ENCODE data around the gene ENTHD1. TPM values are rescaled to one million over a fixed set of nuclear protein-coding genes. Genes with fewer than 3 reads are reported as not detected.

Gene ENTHD1, protein sequence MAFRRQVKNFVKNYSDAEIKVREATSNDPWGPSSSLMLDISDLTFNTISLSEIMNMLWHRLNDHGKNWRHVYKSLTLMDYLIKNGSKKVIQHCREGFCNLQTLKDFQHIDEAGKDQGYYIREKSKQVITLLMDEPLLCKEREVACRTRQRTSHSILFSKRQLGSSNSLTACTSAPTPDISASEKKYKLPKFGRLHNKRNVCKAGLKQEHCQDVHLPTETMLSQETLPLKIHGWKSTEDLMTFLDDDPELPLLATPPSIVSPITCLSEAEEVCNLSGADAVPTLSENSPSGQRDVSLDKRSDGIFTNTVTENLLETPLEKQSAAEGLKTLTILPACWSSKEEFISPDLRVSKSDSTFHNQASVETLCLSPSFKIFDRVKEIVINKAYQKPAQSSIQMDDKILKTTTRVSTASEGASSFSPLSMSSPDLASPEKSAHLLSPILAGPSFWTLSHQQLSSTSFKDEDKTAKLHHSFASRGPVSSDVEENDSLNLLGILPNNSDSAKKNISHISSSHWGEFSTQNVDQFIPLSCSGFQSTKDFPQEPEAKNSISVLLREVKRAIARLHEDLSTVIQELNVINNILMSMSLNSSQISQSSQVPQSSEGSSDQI
- 41.5 and 41.9 TPM in 2 replicates for total RNA-seq (2014; rRNA removed; shearing (Covaris generic))
- 7.3 and 11.0 TPM in 2 replicates for polyA plus RNA-seq (2015; cell fraction: cytosol; rRNA removed)
- polyA plus RNA-seq (2015; cell fraction: nucleus; rRNA removed), result 7.2 and 9.1 TPM in 2 replicates

DNA sequence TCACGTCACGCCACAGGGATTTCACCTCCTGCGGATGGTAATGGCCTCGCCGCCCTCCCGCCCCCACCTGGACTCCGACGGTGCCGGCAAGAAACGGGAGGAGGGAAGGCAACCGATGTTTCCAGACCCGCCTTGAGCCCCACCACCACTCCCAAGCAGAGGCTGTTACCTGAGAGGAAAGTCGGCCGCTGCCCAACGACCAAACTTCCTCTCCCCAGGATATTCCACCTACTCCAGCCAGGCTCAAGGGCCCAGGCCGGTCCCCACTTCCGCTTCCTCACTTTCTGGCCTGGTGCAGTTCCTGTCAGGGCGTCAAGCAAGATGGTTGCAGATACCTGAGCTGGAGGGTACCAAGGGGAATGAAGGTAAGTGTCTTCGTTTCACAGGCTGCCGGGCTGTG lies at the start of gene ENTHD1:
Gene ENTHD1 (minus strand): TSS at position 235 of the 400 bp plus-strand sequence. CDS start 6,012 bp downstream, outside the sequence.
- in situ Hi-C loops (cut with HindIII; ENCODE audit: low pct_unique_long_range_greater_than_20kb, low sequenced_read_pairs), result no loop called here
- no peak for DNase-seq (ENCODE audit: low read depth, low spot score)

DNA sequence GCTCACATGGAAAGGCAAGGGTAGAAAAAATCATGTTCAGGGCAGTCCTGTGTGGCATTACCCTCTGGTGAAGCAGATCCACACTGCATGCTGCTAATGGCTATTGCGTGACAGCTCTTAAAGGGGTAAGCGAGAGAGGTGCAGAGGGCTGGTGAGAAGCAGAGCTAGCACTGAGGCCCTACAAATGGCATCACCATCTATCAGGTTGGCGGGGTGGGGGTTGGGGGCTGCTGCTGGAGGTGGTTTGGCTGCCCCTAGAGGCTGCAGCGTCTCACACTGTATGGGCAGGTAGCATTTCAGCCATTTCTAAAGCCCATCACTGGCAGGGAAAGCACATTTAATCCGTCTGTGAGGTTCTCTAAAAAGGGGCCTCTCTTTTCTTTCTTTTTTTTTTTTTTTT lies 49.8 kb upstream of the ENTHD1 start:
- peak; percentile 30 for DNase-seq (ENCODE audit: low read depth, low spot score)
- in situ Hi-C loops (cut with HindIII; ENCODE audit: low pct_unique_long_range_greater_than_20kb, low sequenced_read_pairs), result no loop called here

DNA sequence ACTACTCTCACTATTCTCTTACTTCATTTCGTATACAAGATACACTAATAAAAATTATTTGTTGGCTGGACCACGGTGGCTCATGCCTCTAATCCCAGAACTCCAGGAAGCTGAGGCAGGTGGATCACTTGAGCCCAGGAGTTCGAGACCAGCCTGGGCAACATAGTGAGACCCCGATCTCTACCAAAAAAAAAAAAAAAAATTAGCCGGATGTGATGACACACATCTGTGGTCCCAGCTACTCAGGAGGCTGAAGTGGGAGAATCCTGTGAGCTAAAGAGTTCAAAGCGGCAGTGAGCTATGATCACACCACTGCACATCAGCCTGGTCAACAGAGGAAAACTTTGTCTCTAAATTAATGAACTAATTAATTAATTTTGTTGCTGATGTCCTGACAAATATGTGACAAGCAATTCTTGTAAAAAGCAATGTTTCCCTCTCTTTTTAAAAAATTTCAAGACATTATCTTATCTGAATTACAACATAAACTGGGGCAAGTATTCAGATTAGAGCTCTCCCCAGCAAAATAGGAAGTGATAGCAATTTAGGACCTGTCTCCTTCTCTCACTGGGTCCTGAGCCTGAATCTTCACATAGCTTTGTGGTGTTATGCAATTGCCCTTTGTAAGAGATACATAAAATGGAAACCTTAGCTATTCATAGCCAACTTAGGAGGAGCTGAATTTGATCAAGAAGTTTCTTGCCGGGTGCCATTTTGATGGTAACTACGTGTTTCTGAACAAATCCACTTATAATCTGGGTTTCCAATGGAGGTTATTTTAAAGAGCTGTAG lies 49.1 kb upstream of the ENTHD1 start:
- DNase-seq (ENCODE audit: low read depth, low spot score), result no peak

GRCh38 chr22:39941601-39942000 lies 48.0 kb upstream of the ENTHD1 start:
- no peak for DNase-seq (ENCODE audit: low read depth, low spot score)
- in situ Hi-C loops (cut with HindIII; ENCODE audit: low pct_unique_long_range_greater_than_20kb, low sequenced_read_pairs), result no loop called here

More for the DNA sequence above, 49.1 kb upstream of the ENTHD1 start:
- in situ Hi-C loops (cut with HindIII; ENCODE audit: low pct_unique_long_range_greater_than_20kb, low sequenced_read_pairs), result no loop called here

DNA sequence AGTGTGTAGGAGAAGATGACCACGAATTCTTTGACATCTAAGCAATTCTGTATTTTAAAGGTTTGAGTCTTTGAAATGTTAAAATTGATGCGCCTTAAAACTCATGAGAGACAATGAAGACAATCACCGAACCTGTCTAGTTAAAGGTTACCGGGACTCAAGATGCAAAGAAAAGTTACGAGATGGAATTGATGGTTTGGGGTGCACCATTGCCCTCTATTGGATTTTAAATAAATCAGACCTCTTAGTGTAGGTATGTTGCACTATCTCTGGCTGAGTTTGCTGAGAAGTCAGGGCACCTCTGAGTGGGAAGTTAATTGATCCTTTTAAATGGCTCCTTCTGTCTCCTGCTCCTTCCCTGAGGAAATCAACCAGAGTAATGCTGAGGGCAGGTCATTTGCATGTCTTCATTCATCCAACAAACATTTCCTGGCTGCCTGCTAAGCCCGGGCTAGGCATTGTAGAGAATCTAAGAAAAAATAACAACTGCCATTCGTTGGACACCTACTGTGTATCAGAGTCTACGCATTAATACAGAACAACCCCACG lies 47.3 kb upstream of the ENTHD1 start:
- no peak for DNase-seq (ENCODE audit: low read depth, low spot score)

GRCh38 chr22:39939830-39940229 lies 46.3 kb upstream of the ENTHD1 start:
- in situ Hi-C loops (cut with HindIII; ENCODE audit: low pct_unique_long_range_greater_than_20kb, low sequenced_read_pairs), result no loop called here
- DNase-seq (ENCODE audit: low read depth, low spot score), result no peak

More for the DNA sequence above, 47.3 kb upstream of the ENTHD1 start:
- in situ Hi-C loops (cut with HindIII; ENCODE audit: low pct_unique_long_range_greater_than_20kb, low sequenced_read_pairs), result no loop called here

GRCh38 chr22:39938509-39939111 lies 45.0 kb upstream of the ENTHD1 start:
- DNase-seq (ENCODE audit: low read depth, low spot score), result no peak
- in situ Hi-C loops (cut with HindIII; ENCODE audit: low pct_unique_long_range_greater_than_20kb, low sequenced_read_pairs), result no loop called here

DNA sequence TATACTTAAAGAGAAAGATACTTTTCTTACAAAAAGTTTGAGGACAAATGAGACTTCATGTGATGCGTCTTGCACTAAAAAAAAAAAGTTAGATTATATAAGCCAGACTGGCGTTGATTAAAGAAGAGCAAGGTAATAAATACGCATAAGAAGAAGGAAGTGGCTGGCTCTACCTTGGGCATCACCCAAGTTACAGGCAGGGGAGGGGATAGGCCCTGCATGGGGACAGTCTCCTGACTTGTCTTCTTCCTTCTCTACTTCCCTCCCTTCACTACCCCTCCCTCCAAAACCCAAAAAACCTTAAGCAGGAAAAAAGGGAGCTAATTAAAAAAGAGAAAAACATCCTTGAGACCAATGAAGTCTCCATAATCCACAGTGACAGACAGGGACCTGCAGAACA lies 44.3 kb upstream of the ENTHD1 start:
- in situ Hi-C loops (cut with HindIII; ENCODE audit: low pct_unique_long_range_greater_than_20kb, low sequenced_read_pairs), result no loop called here
- no peak for DNase-seq (ENCODE audit: low read depth, low spot score)

DNA sequence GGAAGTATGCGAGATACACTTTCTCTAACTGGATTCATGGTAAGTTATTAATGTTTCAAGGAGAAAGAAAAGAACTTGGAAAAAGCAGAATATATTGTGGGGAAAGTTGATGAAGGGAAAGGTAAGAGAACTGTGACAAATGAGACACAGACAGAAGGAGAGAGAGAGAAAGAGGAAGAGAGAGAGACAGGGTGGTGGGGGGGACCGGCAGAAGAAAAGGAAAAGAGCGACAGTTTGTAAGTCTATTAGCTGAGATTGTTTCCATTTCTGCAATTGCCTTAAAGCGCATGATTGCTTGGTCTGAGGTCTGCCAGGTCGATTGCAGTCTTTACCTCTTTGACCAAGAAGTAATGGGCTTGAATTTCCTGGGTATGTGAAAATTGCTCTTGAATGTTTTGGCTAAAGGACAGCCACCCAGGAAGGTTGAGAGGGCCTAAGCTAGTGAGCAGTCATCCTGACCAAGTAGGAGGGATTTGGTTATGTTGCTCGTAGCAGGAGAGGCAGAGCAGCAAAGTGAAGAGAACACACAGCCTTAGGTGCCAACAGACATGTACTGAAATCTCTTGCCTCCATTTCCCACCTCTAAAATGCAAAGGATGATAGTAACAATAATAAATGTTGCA lies 43.1 kb upstream of the ENTHD1 start:
- in situ Hi-C loops (cut with HindIII; ENCODE audit: low pct_unique_long_range_greater_than_20kb, low sequenced_read_pairs), result no loop called here
- DNase-seq (ENCODE audit: low read depth, low spot score), result no peak

GRCh38 chr22:39935612-39936011 lies 42.1 kb upstream of the ENTHD1 start:
- in situ Hi-C loops (cut with HindIII; ENCODE audit: low pct_unique_long_range_greater_than_20kb, low sequenced_read_pairs), result no loop called here
- no peak for DNase-seq (ENCODE audit: low read depth, low spot score)

GRCh38 chr22:39935116-39935515 lies 41.6 kb upstream of the ENTHD1 start:
- no peak for DNase-seq (ENCODE audit: low read depth, low spot score)
- in situ Hi-C loops (cut with HindIII; ENCODE audit: low pct_unique_long_range_greater_than_20kb, low sequenced_read_pairs), result no loop called here

- DNase-seq (ENCODE audit: low read depth, low spot score), result no peak
- in situ Hi-C loops (cut with HindIII; ENCODE audit: low pct_unique_long_range_greater_than_20kb, low sequenced_read_pairs), result no loop called here
These were observed 40.2 kb upstream of the ENTHD1 start for GRCh38 chr22:39933741-39934140.

DNA sequence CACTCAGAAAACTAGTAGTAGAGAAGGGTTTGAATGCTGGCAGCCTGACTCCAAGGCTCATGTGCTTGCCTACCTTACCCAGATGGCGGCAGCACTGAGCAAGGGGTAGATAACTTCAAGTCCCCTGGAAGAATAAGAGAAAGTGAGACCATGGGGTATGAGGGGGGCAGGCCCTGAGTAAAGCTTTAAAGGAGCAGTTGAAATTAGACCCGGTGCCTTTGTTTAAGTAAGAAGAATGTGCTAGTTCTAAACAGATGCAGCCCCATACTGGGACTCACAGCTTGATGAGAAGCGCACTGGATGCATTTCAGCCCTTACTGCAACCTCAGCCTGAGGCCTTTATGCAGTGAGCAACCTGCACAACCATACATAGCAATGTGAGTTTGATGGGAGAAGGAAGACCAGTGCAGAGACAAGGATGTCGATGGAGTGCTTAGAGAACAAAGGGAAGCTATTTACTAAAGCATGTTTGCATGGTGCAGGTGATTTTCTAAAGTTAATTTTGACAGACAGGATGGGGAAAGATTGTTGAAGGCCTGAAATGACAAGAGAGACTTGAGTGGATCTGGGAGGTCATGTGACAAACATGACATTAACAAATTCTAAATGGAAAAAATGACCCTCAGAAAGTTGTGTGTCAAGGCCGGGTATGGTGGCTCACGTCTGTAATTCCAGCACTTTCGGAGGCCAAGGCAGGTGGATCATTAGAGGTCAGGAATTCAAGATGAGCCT lies 39.5 kb upstream of the ENTHD1 start:
- in situ Hi-C loops (cut with HindIII; ENCODE audit: low pct_unique_long_range_greater_than_20kb, low sequenced_read_pairs), result no loop called here
- DNase-seq (ENCODE audit: low read depth, low spot score), result peak; percentile 80

GRCh38 chr22:39932166-39932565 lies 38.6 kb upstream of the ENTHD1 start:
- no peak for DNase-seq (ENCODE audit: low read depth, low spot score)
- in situ Hi-C loops (cut with HindIII; ENCODE audit: low pct_unique_long_range_greater_than_20kb, low sequenced_read_pairs), result no loop called here

- in situ Hi-C loops (cut with HindIII; ENCODE audit: low pct_unique_long_range_greater_than_20kb, low sequenced_read_pairs), result no loop called here
- no peak for DNase-seq (ENCODE audit: low read depth, low spot score)
These were observed 37.7 kb upstream of the ENTHD1 start for GRCh38 chr22:39931251-39931650.

Data from SK-MEL-5 (cell line).